Brain microvascular endothelial cell (primary cell): Measurements from ENCODE around the gene PNMA6E.

ENCODE experiments used
- DNase-seq: peaks from one replicate; pipeline ENCODE4 v3.0.0-alpha.2; 2020
- H3K27ac ChIP-seq: fragments of 250-450 bp; sonication (Bioruptor Pico); 2 replicates; pipeline ENCODE4 v1.5.1; 2020; ENCODE audit warnings: mild to moderate bottlenecking, moderate library complexity
- H3K27me3 ChIP-seq: fragments of 250-450 bp; sonication (Bioruptor Pico); replicated peaks from 2 replicates; pipeline ENCODE4 v1.5.1; 2020; ENCODE audit warnings: mild to moderate bottlenecking
- H3K36me3 ChIP-seq: fragments of 250-450 bp; sonication (Bioruptor Pico); replicated peaks from 2 replicates; pipeline ENCODE4 v1.5.1; 2020; ENCODE audit warnings: mild to moderate bottlenecking
- H3K4me3 ChIP-seq: 2 replicates; pipeline ENCODE4 v1.5.1; 2011; ENCODE audit warnings: low read depth, mild to moderate bottlenecking, control low read depth, low read length, moderate library complexity
- CTCF ChIP-seq: IDR thresholded peaks from 2 replicates; pipeline ENCODE4 v1.5.1; 2011; ENCODE audit warnings: low read depth, mild to moderate bottlenecking, moderate library complexity, low read length, control low read depth, inconsistent platforms; ENCODE audit errors: missing control alignments
- in situ Hi-C: cut with HindIII; loops from 2 replicates; pipeline ENCODE4 v1.10.0; 2017; ENCODE audit warnings: low sequenced_read_pairs, low pct_ligation_motif_present

PNMA6E gene

GRCh38 chrX:153401133-153401764, at the start of gene PNMA6E:
Gene PNMA6E, minus strand, starts transcription at chrX:153401350. Its CDS starts 2,501 bp downstream, at chrX:153398849.
- Histone ChIP-seq H3K27ac (no peak within 1 kb of the TSS), H3K4me3 (no peak within 1 kb of the TSS), H3K27me3 (no peaks in the 10 kb centered on the region), H3K36me3 (no peaks in the 10 kb centered on the region)
- TF ChIP-seq CTCF = no peak
- DNase-seq = no peak
- in situ Hi-C loops = no loop called here

DNA sequence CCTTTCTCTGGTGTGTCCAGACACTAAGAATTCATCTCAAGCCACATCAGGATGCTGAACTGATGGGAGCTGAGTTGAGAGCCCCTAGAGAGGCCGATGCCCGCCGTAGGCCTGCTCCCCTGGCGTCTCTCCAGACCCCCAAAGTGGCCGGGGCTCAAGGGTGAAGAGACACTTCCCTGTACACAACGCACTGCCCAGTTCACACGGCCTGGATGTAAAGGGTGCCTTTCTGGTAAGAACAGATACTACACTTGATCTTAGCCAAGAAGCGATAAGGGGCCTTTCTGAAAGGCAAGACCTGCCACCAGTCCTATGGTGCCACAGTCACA, 49.8 kb upstream of the PNMA6E start:
- DNase-seq = no peak
- TF ChIP-seq CTCF = no peak

DNA sequence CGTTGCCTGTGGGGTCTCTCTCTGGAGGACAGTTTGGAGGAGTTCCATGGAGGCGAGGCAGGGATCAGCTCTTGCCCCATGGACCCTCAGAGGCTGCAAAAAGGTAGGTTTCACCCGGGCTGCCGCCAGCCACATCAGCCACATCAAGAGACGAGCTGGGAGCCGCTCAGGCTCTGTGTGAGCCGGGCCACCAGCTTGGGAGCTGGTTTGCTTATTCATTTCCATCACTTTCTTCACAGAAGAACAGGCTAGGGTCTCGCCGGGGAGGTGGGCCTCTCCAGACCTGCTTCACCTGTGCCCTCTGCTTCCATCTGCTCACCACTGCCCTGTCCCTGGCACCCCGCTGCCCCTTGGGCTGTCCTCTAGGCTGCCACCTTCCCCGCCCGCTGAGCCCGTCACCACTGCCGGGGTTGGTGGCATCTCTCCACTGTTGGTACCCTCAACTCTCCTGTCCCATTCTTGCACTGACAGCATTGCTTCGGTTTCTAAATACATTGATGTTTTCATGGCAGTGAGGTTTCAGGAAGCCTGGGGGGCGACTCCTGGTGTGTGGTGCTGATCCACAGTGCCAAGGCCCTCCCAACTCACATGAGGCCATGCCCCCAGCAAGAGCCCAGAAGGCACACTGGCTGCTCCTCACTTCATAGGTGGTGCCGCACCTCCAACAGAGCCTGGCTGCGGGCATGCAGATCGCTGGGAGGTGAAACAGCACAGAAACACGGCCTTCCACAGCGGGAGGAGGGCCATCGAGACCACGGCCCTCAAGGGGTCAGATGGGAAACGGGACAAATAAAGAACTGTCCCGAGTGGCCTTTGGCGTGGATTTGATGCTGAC, 49.2 kb upstream of the PNMA6E start:
- Histone ChIP-seq H3K27ac (no peak overlapping the region), H3K4me3 (no peak overlapping the region), H3K36me3 (no peaks in the 10 kb centered on the region), H3K27me3 (no peaks in the 10 kb centered on the region)
- in situ Hi-C loops = no loop called here
- no peak for DNase-seq
- no peak for TF ChIP-seq CTCF

More for the DNA sequence above, 49.8 kb upstream of the PNMA6E start:
- no peak overlapping the region for H3K4me3 ChIP-seq
- no peaks in the 10 kb centered on the region for H3K27me3 ChIP-seq
- no peaks in the 10 kb centered on the region for H3K36me3 ChIP-seq
- in situ Hi-C loops = no loop called here
- no peak overlapping the region for H3K27ac ChIP-seq

GRCh38 chrX:153449368-153450113, 48.4 kb upstream of the PNMA6E start:
- no peaks in the 10 kb centered on the region for H3K27me3 ChIP-seq
- no peak overlapping the region for H3K27ac ChIP-seq
- DNase-seq = no peak
- no peak for TF ChIP-seq CTCF
- H3K4me3 ChIP-seq = no peak overlapping the region
- in situ Hi-C loops = no loop called here
- no peaks in the 10 kb centered on the region for H3K36me3 ChIP-seq

- no peaks in the 10 kb centered on the region for H3K36me3 ChIP-seq
- DNase-seq = no peak
- no peak overlapping the region for H3K27ac ChIP-seq
- no peak for TF ChIP-seq CTCF
- in situ Hi-C loops = no loop called here
- no peak overlapping the region for H3K4me3 ChIP-seq
- H3K27me3 ChIP-seq = no peaks in the 10 kb centered on the region
Measured at GRCh38 chrX:153448556-153449367, 47.6 kb upstream of the PNMA6E start.
